ENCODE data around the gene SEPHS1. TPM values are rescaled to one million over a fixed set of nuclear protein-coding genes. Genes with fewer than 3 reads are reported as not detected.

Gene SEPHS1
- total RNA-seq, 1 donor from 2014 or later: 25.1 TPM

- Histone ChIP-seq H3K9ac (ENCODE audit: low read depth in 1 of 3, low read length in 3 of 3) (no peak overlapping the region), H3K27ac (ENCODE audit: low read depth, low read length) (no peak overlapping the region), H3K36me3 (ENCODE audit: control insufficient read depth in 3 of 3, insufficient read depth in 3 of 3, low read length in 3 of 3) (peaks cover 13 to 21% (median 20%) of the 10 kb centered on the region in 3 donors), H3K4me3 (ENCODE audit: low read length in 3 of 3) (no peak overlapping the region), H3K9me3 (ENCODE audit: control insufficient read depth in 3 of 3, low read length in 3 of 3) (no peaks in the 10 kb centered on the region), H3K4me1 (ENCODE audit: control insufficient read depth in 3 of 3, insufficient read depth in 3 of 3, low read length in 3 of 3) (no peaks in the 10 kb centered on the region), H3K27me3 (ENCODE audit: control insufficient read depth in 3 of 3, insufficient read depth in 3 of 3, low read length in 3 of 3) (no peaks in the 10 kb centered on the region)
These were observed 31.3 kb downstream of the SEPHS1 start for GRCh38 chr10:13316635-13317311.

DNA sequence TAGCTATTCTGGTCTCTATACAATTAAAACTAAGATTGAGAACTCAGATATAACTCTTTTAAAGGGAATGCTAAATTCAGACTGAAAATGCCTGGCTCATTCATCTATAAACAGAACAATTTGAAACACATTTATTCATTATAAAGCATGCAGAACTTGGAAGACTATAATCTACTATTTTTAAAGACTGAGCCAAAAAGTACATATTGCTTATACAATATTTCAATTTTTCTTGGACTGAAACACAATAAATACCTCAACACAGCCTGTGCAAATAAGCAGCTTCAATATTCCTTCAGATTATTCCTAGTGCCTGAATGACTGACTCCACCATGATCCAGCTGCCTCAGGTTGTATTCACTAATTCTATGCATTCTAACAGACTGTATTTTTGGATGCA, 32.7 kb downstream of the SEPHS1 start:
- Histone ChIP-seq H3K27ac (ENCODE audit: low read depth, low read length) (no peak overlapping the region), H3K4me3 (ENCODE audit: low read length in 3 of 3) (no peak overlapping the region), H3K4me1 (ENCODE audit: control insufficient read depth in 3 of 3, insufficient read depth in 3 of 3, low read length in 3 of 3) (no peaks in the 10 kb centered on the region), H3K9ac (ENCODE audit: low read depth in 1 of 3, low read length in 3 of 3) (no peak overlapping the region), H3K36me3 (ENCODE audit: control insufficient read depth in 3 of 3, insufficient read depth in 3 of 3, low read length in 3 of 3) (peaks cover 8 to 11% (median 10%) of the 10 kb centered on the region in 3 donors), H3K27me3 (ENCODE audit: control insufficient read depth in 3 of 3, insufficient read depth in 3 of 3, low read length in 3 of 3) (no peaks in the 10 kb centered on the region), H3K9me3 (ENCODE audit: control insufficient read depth in 3 of 3, low read length in 3 of 3) (no peaks in the 10 kb centered on the region)

DNA sequence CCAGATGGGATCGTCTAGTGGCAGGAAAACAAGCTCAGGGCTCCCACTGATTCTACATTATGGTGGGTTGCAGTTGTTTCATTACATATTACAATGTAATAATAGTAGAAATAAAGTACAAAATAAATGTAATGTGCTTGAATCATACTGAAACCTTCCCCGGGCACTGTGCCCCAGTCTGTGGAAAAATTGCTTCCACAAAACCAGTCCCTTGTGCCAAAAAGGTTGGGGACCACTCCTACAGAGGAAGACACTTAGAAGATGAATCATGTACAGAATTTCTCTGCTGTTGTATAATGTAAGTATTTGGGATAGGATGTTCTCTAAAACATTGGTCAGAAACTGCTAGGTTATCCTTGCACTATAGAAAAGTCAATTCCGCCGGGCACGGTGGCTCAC, 36.9 kb downstream of the SEPHS1 start:
- H3K36me3 ChIP-seq (ENCODE audit: control insufficient read depth in 3 of 3, insufficient read depth in 3 of 3, low read length in 3 of 3): no peaks in the 10 kb centered on the region
- no peaks in the 10 kb centered on the region for H3K9me3 ChIP-seq (ENCODE audit: control insufficient read depth in 3 of 3, low read length in 3 of 3)
- H3K4me3 ChIP-seq (ENCODE audit: low read length in 3 of 3): no peak overlapping the region
- no peak overlapping the region for H3K27ac ChIP-seq (ENCODE audit: low read depth, low read length)
- no peaks in the 10 kb centered on the region for H3K4me1 ChIP-seq (ENCODE audit: control insufficient read depth in 3 of 3, insufficient read depth in 3 of 3, low read length in 3 of 3)
- H3K9ac ChIP-seq (ENCODE audit: low read depth in 1 of 3, low read length in 3 of 3): no peak overlapping the region
- no peaks in the 10 kb centered on the region for H3K27me3 ChIP-seq (ENCODE audit: control insufficient read depth in 3 of 3, insufficient read depth in 3 of 3, low read length in 3 of 3)

- no peak overlapping the region for H3K9ac ChIP-seq (ENCODE audit: low read depth in 1 of 3, low read length in 3 of 3)
- H3K36me3 ChIP-seq (ENCODE audit: control insufficient read depth in 3 of 3, insufficient read depth in 3 of 3, low read length in 3 of 3): no peaks in the 10 kb centered on the region
- H3K4me3 ChIP-seq (ENCODE audit: low read length in 3 of 3): no peak overlapping the region
- no peaks in the 10 kb centered on the region for H3K9me3 ChIP-seq (ENCODE audit: control insufficient read depth in 3 of 3, low read length in 3 of 3)
- no peaks in the 10 kb centered on the region for H3K27me3 ChIP-seq (ENCODE audit: control insufficient read depth in 3 of 3, insufficient read depth in 3 of 3, low read length in 3 of 3)
- H3K4me1 ChIP-seq (ENCODE audit: control insufficient read depth in 3 of 3, insufficient read depth in 3 of 3, low read length in 3 of 3): no peaks in the 10 kb centered on the region
- no peak overlapping the region for H3K27ac ChIP-seq (ENCODE audit: low read depth, low read length)
These were observed 37.4 kb downstream of the SEPHS1 start for GRCh38 chr10:13310518-13311176.

GRCh38 chr10:13309792-13310191, 38.3 kb downstream of the SEPHS1 start:
- H3K27me3 ChIP-seq (ENCODE audit: control insufficient read depth in 3 of 3, insufficient read depth in 3 of 3, low read length in 3 of 3): no peaks in the 10 kb centered on the region
- no peaks in the 10 kb centered on the region for H3K9me3 ChIP-seq (ENCODE audit: control insufficient read depth in 3 of 3, low read length in 3 of 3)
- no peak overlapping the region for H3K27ac ChIP-seq (ENCODE audit: low read depth, low read length)
- no peaks in the 10 kb centered on the region for H3K4me1 ChIP-seq (ENCODE audit: control insufficient read depth in 3 of 3, insufficient read depth in 3 of 3, low read length in 3 of 3)
- no peaks in the 10 kb centered on the region for H3K36me3 ChIP-seq (ENCODE audit: control insufficient read depth in 3 of 3, insufficient read depth in 3 of 3, low read length in 3 of 3)
- no peak overlapping the region for H3K9ac ChIP-seq (ENCODE audit: low read depth in 1 of 3, low read length in 3 of 3)
- no peak overlapping the region for H3K4me3 ChIP-seq (ENCODE audit: low read length in 3 of 3)

GRCh38 chr10:13308096-13308495, 40.0 kb downstream of the SEPHS1 start:
- Histone ChIP-seq H3K27ac (ENCODE audit: low read depth, low read length) (no peak overlapping the region), H3K9me3 (ENCODE audit: control insufficient read depth in 3 of 3, low read length in 3 of 3) (no peaks in the 10 kb centered on the region), H3K4me3 (ENCODE audit: low read length in 3 of 3) (no peak overlapping the region)

DNA sequence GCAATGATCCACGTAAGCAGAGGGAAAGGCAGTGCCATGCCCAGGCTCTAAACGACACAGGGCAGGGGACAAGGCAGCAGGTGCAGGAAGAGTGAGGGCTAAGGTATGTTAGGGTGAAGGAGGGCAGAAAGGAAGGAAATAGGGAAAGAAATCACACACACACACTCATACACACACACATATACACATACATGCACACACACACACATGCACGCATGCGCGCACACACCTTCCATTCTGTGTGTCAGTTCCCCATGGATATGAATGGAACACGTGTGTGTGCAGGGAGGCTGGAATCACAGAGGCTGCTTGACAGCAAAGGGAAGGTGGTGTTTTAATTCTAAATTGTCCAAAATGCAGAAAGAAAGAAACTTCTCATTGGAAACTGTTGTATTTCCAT, 42.0 kb downstream of the SEPHS1 start:
- Histone ChIP-seq H3K27me3 (ENCODE audit: control insufficient read depth in 3 of 3, insufficient read depth in 3 of 3, low read length in 3 of 3) (no peaks in the 10 kb centered on the region), H3K4me1 (ENCODE audit: control insufficient read depth in 3 of 3, insufficient read depth in 3 of 3, low read length in 3 of 3) (peaks cover 5 to 8% (median 6%) of the 10 kb centered on the region in 3 donors), H3K4me3 (ENCODE audit: low read length in 3 of 3) (no peak overlapping the region), H3K9me3 (ENCODE audit: control insufficient read depth in 3 of 3, low read length in 3 of 3) (no peaks in the 10 kb centered on the region), H3K27ac (ENCODE audit: low read depth, low read length) (no peak overlapping the region), H3K9ac (ENCODE audit: low read depth in 1 of 3, low read length in 3 of 3) (no peak overlapping the region), H3K36me3 (ENCODE audit: control insufficient read depth in 3 of 3, insufficient read depth in 3 of 3, low read length in 3 of 3) (no peaks in the 10 kb centered on the region)

More at GRCh38 chr10:13308096-13308495, 40.0 kb downstream of the SEPHS1 start:
- Histone ChIP-seq H3K4me1 (ENCODE audit: control insufficient read depth in 3 of 3, insufficient read depth in 3 of 3, low read length in 3 of 3) (no peaks in the 10 kb centered on the region), H3K9ac (ENCODE audit: low read depth in 1 of 3, low read length in 3 of 3) (no peak overlapping the region), H3K27me3 (ENCODE audit: control insufficient read depth in 3 of 3, insufficient read depth in 3 of 3, low read length in 3 of 3) (no peaks in the 10 kb centered on the region), H3K36me3 (ENCODE audit: control insufficient read depth in 3 of 3, insufficient read depth in 3 of 3, low read length in 3 of 3) (no peaks in the 10 kb centered on the region)

DNA sequence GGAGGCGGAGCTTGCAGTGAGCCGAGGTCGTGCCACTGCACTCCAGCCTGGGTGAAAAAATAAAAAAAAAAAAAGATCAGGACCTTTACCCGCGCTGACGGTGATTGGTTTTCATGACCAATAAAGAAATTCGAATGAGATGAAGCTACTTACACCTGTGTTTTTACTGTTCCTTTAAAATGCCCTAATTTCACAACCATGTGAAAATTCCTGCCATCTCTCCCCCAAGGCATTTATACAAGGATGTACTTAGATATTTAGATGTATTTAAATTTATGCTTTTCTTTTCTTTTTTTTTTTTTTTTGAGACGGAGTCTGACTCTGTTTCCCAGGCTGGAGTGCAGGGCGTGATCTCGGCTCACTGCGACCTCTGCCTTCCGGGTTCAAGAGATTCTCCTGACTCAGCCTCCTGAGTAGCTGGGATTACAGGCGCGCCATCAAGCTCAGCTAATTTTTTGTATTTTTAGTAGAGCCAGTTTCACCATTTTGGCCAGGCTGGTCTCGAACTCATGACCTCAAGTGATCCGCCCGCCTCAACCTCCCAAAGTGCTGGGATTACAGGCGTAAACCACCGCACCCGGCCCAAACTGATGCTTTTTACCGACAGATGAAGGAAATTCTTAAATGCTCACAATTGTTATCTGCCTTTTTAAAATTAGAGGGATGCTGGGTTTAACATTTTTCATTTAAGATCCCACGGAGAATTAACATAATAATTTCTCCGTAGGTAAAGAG, 45.1 kb downstream of the SEPHS1 start:
- Histone ChIP-seq H3K27ac (ENCODE audit: low read depth, low read length) (no peak overlapping the region), H3K4me3 (ENCODE audit: low read length in 3 of 3) (no peak overlapping the region), H3K9me3 (ENCODE audit: control insufficient read depth in 3 of 3, low read length in 3 of 3) (no peaks in the 10 kb centered on the region), H3K9ac (ENCODE audit: low read depth in 1 of 3, low read length in 3 of 3) (peak overlapping the region in 2 of 3 donors; percentile 38 to 88), H3K36me3 (ENCODE audit: control insufficient read depth in 3 of 3, insufficient read depth in 3 of 3, low read length in 3 of 3) (no peaks in the 10 kb centered on the region), H3K4me1 (ENCODE audit: control insufficient read depth in 3 of 3, insufficient read depth in 3 of 3, low read length in 3 of 3) (peaks cover 8 to 22% (median 11%) of the 10 kb centered on the region in 3 donors), H3K27me3 (ENCODE audit: control insufficient read depth in 3 of 3, insufficient read depth in 3 of 3, low read length in 3 of 3) (no peaks in the 10 kb centered on the region)

DNA sequence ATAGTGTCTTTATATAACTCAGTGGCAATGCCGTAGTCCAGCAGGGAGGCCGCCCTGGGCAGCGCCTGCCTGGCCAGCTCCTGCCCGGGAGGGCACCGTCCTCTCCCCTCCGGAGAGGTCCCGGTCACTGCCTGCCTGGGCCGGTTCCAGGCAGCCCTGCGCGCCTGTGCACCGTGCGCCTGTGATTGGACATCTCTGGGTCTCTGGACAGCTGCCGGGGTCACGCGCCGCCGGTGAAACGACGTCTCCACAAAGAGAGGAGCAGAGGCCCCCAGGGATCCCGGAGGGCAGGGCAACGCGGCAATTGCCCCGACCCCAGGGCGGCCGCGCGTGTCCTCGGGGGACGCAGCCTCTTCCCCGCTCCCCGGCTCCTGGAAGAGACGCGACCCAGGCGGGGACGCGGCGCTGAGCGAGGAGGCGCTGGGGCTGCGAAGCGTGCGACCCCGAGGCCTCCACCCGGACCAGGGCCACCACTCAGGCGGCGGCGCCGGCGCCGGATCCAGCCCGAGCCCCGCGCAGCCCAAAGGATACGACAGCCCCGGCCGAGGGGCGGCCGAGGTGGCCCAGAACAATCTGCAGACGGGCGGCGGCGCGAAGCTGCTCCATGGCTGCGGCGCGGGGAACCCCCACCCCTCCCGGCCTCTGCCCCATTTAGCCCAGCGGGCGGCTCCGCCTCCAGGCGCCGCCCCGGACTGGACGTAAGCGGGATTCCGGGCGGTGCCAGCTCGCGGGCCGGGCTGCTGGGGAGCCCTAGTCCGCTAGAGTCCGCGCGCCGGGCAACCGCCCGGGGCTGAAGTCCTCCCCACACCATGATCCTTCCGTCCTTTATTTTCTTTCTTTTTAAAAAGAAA, 48.4 kb downstream of the SEPHS1 start, which contains the start of gene PHYH:
PHYH (minus strand) TSS at position 628 of the 851 bp plus-strand sequence; CDS start at position 606, 22 bp downstream.
- Histone ChIP-seq H3K27ac (ENCODE audit: low read depth, low read length) (peak within 1 kb of the TSS; percentile 99), H3K9me3 (ENCODE audit: control insufficient read depth in 3 of 3, low read length in 3 of 3) (no peaks in the 10 kb centered on the region), H3K4me3 (ENCODE audit: low read length in 3 of 3) (peak within 1 kb of the TSS; percentile 71 to 80 (median 72)), H3K4me1 (ENCODE audit: control insufficient read depth in 3 of 3, insufficient read depth in 3 of 3, low read length in 3 of 3) (peaks cover 8 to 22% (median 11%) of the 10 kb centered on the region in 3 donors), H3K9ac (ENCODE audit: low read depth in 1 of 3, low read length in 3 of 3) (peak within 1 kb of the TSS; percentile 93 to 99 (median 99)), H3K36me3 (ENCODE audit: control insufficient read depth in 3 of 3, insufficient read depth in 3 of 3, low read length in 3 of 3) (peaks cover 3 to 8% (median 8%) of the 10 kb centered on the region in 3 donors), H3K27me3 (ENCODE audit: control insufficient read depth in 3 of 3, insufficient read depth in 3 of 3, low read length in 3 of 3) (no peaks in the 10 kb centered on the region)

Measured in skeletal muscle tissue (tissue), 4 donors.